ENCODE measurements around the gene MAB21L2.
A peak's percentile ranks its signal among the peaks of the same experiment; 100 is the strongest.

The MAB21L2 gene

DNA sequence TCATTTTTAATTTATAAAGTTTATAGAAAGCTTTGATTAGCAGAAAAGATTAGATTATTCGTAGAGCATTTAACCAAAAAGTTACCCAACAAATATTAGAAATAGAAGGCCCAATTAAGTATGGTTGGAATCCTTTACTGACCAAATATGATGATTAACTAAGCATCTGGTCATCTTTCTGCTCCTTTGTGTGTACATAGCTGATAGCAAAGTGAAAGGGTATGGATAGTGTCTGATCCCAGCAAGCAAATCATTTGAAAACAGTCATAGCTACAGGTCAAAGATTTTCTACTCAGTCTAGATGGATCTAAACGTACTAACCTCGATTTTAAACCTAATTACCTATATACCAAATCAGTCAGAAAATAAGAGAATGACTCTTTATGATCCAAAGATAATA is 7.3 kb upstream of the MAB21L2 start:
- DNase-seq (ENCODE audit: low read depth, low spot score), result no peak

DNA sequence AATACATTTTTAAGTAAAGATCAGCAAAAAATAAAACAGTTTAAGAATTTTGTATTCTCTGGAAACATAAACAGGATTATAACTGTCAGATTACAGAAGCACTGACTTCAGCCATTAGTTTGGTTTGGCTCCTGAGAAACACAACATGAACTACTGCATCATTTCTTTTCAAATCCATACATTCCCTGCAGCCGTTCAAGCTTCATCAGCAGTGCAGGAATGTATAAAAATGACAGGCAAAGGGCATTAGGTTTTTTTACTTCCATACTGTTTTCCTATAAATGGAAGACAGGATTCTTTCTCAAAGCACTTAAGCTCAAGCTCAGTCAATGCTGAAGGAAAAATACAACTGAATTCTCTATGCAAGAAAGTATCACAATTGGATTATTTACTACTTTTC is 4.2 kb upstream of the MAB21L2 start:
- DNase-seq (ENCODE audit: low read depth, low spot score), result no peak

DNA sequence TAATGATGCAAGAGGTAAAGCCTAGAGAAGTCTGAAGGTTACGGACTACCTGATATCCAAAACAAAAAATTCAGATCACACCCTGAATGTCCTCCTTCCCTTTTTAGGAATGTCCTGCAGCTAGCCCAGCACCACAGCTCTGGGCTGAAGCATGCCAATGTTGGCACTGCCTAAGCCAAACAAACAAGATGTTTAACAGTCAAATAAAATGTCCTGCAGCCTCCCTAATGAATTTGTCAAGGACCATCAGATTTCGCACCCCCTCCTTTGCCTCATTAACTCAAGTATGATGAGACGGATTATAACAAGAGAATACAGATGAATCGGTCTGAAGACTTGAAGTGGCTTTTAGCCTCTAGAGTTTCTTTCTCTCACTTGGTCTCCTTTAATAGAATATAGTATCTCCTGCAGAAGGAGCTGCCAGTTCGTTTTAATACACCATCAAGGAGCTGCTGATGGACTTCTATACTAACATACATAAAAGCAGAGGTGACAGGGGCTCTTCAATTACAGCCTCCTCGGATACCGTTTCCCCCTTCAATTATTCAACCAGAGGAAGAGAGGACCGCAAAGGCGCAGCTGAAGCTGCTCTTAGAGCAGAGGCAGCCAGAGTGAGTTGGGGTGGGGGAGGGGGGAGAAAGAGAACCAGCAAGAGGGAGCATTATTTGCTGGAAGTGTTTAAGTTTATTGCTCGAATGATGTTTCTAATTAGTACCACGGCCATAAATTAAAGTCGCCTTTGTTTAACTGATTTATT is 3.0 kb upstream of the MAB21L2 start:
- DNase-seq (ENCODE audit: low read depth, low spot score), result peak; percentile 44

DNA sequence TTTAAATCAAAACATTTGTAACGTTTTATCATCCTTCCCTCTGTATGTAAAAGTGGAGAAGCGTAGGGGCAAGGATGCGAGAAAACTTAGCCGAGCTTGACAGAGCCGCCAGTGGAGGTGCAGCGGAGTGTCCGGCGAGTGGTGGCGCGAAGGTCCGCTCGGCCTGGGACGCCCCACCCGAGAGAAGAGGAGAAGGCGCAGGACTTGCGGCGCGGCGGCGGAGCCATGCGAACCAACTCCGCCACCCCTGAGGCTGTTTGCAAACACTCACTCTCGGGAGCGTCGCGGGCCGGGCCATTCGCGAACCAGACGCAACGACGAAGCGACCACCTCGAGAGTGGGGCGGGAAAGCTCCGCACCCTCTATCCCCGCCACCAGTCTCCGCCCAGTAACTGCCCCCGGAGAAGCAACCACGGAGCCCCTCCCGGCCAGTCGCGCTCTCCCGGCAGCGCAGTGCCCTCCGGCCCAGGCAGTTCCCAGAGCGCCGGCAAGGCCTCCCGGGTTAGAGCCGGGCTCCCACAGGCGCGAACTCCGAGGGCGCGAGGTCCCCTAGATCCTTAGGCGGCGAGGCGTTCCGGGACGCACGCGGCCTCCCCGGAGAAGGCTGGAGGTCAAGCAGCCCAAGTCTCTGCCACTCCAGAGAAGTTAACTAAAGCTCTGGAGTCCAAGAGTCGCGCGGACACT is 2.3 kb upstream of the MAB21L2 start:
- peak; percentile 72 for DNase-seq (ENCODE audit: low read depth, low spot score)

- no peak for DNase-seq (ENCODE audit: low read depth, low spot score)
Observed at GRCh38 chr4:150580306-150580705, 1.6 kb upstream of the MAB21L2 start.

DNA sequence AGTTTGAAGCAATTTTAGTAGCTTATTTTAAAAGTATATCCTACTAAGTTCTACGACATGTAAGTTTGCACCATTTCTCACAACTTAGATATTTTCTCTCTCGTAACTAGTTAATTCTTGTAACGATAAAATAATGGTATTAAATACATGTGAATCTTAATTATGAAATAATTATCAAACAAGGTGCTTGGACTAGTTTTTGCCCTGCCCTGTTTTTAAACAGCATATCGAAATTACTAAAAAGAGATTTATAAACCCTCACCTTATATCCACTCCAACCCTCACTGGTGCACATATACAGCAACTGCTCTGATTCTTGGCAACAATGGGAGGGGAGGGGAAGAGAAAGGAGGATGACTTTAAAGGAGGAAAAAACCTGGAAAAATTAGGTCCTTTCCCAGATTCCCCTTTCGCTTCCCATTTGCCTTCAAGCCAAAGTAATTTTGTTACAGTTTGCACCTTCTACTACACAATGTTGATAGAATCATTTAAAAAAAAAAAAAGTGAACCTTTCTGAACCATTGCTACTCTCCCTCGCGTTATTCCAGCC is 820 bp upstream of the MAB21L2 start:
- DNase-seq (ENCODE audit: low read depth, low spot score), result no peak

DNA sequence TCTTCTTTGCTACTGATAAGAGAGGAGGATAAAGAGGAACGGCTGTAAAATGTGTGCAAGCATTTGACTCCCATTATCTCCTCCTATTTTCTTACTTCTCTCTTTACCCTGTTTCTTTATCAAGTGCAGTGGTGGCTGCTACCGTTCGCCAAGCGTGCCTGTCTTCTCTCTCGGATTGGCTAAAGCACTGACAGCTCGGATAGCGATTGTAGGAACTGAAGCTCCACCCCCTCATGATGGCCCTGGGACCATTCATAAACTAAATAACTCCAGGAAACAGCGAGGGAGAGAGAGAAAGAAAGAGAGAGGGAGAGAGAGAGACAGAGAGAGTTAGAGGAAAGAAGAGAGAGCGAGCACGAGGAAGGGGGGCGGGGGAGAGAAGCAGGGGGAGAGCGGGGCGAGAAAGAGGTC is 305 bp upstream of the MAB21L2 start:
- DNase-seq (ENCODE audit: low read depth, low spot score), result peak; percentile 73

DNA sequence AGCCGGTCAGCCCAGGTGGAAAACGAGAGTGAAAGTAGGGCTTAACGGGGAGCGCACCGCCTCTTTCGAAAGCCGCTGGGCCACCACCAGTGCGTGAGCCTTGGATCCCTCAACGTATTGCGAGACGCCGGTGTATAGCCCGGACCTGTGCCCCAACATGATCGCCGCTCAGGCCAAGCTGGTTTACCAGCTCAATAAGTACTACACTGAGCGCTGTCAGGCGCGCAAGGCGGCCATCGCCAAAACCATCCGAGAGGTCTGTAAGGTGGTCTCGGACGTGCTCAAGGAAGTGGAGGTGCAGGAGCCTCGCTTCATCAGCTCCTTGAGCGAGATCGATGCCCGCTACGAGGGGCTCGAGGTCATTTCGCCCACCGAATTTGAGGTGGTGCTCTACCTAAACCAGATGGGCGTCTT is 929 bp downstream of the MAB21L2 start:
- DNase-seq (ENCODE audit: low read depth, low spot score), result peak; percentile 58

GRCh38 chr4:150583287-150584110 is 1.5 kb downstream of the MAB21L2 start:
- DNase-seq (ENCODE audit: low read depth, low spot score), result peak; percentile 77

DNA sequence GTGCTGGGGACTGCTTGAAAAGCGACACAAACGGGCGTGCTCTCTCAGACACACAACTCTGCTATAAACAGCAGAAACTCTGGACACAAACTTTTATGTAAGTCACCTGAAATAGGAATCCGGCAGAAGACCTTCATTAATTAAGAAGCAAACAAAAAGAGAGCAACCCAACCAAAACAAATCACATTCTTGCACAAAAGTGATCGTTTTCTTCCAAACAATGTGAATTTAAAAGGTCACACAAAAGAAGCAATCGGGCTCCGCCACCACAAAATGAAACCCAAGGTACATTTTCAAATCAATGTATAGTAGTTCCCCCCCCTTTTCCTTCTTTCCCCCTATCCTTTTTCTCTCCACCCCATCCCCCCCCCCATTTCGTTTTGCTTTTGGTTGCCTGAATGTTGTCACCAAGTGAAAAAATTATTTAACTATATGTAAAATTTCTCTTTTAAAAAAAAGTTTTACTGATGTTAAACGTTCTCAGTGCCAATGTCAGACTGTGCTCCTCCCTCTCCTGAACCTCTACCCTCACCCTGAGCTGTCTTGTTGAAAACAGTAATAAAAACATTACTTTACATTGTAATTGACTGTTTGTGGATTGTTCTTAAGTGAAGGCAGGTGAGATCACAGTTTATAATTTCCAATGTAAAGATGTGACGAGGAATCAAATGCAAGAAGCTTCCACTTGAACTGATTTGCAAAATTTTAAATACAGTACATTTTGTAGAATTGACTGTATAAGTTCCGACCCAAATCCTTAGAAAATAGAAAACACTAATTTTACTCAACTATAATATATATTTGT is 2.4 kb downstream of the MAB21L2 start:
- no peak for DNase-seq (ENCODE audit: low read depth, low spot score)

GRCh38 chr4:150585611-150586010 is 3.7 kb downstream of the MAB21L2 start:
- no peak for DNase-seq (ENCODE audit: low read depth, low spot score)

DNA sequence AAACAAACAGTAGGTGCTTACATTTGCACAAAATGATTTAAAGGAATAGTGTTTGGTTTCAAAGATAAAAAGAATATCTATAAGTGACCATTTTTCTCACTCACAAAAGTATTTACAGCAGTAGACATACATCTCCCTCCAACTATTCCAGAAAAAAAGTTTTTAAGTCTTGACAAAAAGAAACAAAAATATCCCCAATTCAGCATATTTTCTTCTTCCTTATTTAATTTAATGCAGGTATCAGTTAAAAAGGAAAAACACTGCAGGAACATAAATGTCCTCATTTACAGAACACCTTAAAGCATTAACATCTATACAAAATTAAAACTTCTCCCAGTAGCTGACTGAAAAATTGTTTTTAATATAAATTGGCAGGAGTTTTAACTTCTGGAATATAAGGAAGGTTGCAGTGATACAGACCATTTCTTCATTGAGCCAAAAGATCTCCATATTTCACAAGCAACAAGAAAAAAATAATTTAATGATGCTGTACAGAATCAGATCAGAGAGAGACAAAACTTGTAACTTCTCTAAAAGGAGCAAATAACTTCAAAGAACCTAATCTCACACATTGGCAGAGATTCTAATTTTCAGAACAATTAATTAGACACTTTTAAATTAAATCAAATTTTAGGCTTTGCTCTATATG is 4.3 kb downstream of the MAB21L2 start:
- no peak for DNase-seq (ENCODE audit: low read depth, low spot score)

DNA sequence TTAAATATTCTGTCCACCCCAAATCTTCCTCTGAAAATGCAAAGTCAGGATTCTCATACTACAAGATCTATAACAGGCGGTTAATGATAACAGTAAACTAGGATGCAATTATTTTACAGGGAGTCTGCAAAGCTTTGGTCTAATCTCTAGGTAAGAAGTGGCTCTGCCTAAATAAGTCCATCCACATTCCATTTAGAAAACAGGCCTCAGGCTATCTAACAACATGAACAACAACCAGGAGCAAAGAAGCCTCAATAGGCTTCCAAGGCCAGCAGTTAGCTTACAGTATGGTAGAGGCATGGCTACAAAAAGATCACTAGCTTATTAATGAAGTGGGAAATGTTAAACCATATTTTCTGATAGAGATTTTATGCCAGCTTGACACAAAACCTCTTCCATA is 6.4 kb downstream of the MAB21L2 start:
- DNase-seq (ENCODE audit: low read depth, low spot score), result peak; percentile 56

DNA sequence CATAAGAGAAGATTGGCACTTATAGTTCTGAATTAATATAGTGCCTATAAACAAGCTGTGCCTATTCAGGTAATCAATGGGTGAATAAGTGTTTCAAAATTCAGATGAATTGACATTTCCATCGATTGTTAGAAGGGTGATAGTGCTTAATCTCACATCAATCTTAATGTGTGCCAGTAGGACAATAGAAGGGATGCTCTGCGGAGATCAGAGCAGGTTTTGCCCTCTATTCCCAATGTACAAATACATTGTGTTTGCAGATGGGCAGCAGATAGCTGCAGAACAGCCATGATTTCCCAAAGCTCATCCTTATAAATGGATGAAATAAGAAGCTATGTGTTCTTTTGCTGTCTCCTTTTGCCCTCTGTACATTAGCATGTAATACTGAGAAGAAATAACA is 7.2 kb downstream of the MAB21L2 start:
- DNase-seq (ENCODE audit: low read depth, low spot score), result no peak

- DNase-seq (ENCODE audit: low read depth, low spot score), result no peak
Observed at GRCh38 chr4:150590631-150591030, 8.7 kb downstream of the MAB21L2 start.

DNA sequence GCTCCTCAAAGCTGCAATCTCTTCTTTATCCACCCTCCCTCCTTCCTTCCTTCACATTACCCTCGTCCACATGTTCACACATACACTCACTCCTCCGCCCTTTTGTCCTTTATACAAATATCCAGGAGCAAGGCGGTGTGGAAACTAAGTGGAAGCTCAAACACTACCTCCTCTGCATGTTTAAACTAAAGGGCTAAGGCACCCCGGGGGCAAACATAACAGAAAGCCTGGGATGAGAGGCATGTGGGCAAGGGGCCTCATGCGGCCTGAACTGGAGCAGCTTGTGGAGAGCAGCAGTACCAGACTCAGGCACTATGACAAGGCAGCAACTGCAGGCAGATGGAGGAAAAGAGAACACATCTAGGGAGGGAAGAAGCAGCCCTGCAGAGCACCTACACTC is 9.5 kb downstream of the MAB21L2 start:
- DNase-seq (ENCODE audit: low read depth, low spot score), result peak; percentile 82

DNA sequence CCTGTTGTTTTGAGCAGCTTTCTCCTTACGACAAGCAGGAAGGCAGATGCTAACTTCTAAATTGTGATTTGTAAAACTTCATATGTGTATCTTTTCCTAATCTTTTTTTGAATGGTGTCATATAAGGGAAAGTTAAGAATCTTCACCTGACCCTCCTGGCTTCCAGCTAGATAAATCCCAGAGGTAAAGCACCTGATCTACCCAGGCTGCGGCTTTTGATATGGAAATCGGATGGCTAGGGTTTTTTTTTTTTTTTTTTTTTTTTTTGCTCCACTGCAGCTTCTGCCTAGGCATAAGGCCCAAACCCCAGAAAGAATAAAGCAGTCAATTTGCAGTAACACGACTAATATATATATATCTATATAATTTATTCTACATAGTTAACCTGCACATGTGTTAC is 10.0 kb downstream of the MAB21L2 start:
- no peak for DNase-seq (ENCODE audit: low read depth, low spot score)

DNA sequence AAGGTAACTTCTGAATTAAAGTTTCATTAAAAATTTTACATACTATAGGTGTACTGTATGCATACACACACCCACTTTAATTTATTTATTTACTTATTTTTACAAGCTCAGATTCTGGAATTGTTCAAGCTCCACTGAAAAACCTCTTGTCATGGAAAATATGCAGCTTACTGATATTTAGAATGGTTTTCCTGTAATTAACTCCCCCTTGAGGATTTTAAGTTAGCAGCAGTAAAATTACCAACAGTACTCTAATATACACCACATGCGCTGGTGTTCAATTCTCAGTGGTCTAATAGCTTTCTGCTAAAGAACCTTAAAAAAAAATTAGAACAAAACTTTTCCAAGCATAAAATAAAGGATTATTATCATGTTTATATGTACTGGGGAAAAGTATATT is 12.0 kb downstream of the MAB21L2 start:
- no peak for DNase-seq (ENCODE audit: low read depth, low spot score)

- no peak for DNase-seq (ENCODE audit: low read depth, low spot score)
Observed at GRCh38 chr4:150598909-150599308, 17.0 kb downstream of the MAB21L2 start.

- no peak for DNase-seq (ENCODE audit: low read depth, low spot score)
Observed at GRCh38 chr4:150599547-150599946, 17.6 kb downstream of the MAB21L2 start.

Measured in ELF-1 (cell line).